H1 (cell line): ENCODE measurements around the gene MEIOB. TPM values are rescaled to one million over a fixed set of nuclear protein-coding genes. Genes with fewer than 3 reads are reported as not detected.

Experiments used
- CTCF ChIA-PET: fragments of 300-600 bp; sonication (Branson Sonifier 250); formaldehyde crosslinking; loops from one replicate; lab custom pipeline; 2021; ENCODE audit not compliant: partially characterized antibody; lab: Charles Lee
- POLR2A ChIA-PET: fragments of 300-600 bp; sonication (Branson Sonifier 250); formaldehyde crosslinking; loops from one replicate; lab custom pipeline; 2021; ENCODE audit warnings: inconsistent platforms; ENCODE audit not compliant: partially characterized antibody; lab: Charles Lee
- DNase-seq, 2 experiments: peaks; one replicate each; pipeline versions ENCODE4 v3.0.0 to v3.0.0-alpha.2; 2010 to 2022; ENCODE audit warnings: low spot score in 2 of 2, low read depth in 1 of 2, mixed read lengths in 1 of 2
- FAIRE-seq: peaks from 2 replicates; lab custom pipeline; 2011; peaks lifted over from hg19 to GRCh38; lab: Jason Lieb, UNC
- H2AFZ ChIP-seq: 2 replicates; pipeline ENCODE4 v1.8.1; 2012; ENCODE audit warnings: low read length, inconsistent platforms
- H2AK5ac ChIP-seq: 2 replicates; pipeline ENCODE4 v1.6.1; 2013; ENCODE audit warnings: low read depth, low read length
- H2BK120ac ChIP-seq: replicated peaks from 2 replicates; pipeline ENCODE3; 2013; ENCODE audit warnings: low read depth, low read length, inconsistent platforms
- H2BK12ac ChIP-seq: 2 replicates; pipeline ENCODE4 v1.6.1; 2013; ENCODE audit warnings: low read depth, low read length
- H2BK15ac ChIP-seq: 2 replicates; pipeline ENCODE4 v1.6.1; 2013; ENCODE audit warnings: low read length
- H2BK20ac ChIP-seq: 2 replicates; pipeline ENCODE4 v1.6.1; 2013; ENCODE audit warnings: low read length
- H2BK5ac ChIP-seq: 2 replicates; pipeline ENCODE4 v1.6.1; 2013; ENCODE audit warnings: low read depth, low read length
- H3K14ac ChIP-seq: 2 replicates; pipeline ENCODE4 v1.6.1; 2013; ENCODE audit warnings: inconsistent platforms; ENCODE audit not compliant: insufficient read length
- H3K18ac ChIP-seq: 2 replicates; pipeline ENCODE4 v1.6.1; 2013; ENCODE audit warnings: low read length; ENCODE audit errors: extremely low read depth
- H3K23ac ChIP-seq: 2 replicates; pipeline ENCODE4 v1.6.1; 2013; ENCODE audit warnings: inconsistent platforms; ENCODE audit not compliant: insufficient read length
- H3K23me2 ChIP-seq: 2 replicates; pipeline ENCODE4 v1.6.1; 2013; ENCODE audit warnings: low read depth, low read length
- H3K27ac ChIP-seq: 2 replicates; pipeline ENCODE4 v1.6.1; 2011; ENCODE audit warnings: low read depth, low read length, inconsistent platforms
- H3K27me3 ChIP-seq, 4 experiments: replicated peaks in 1 of 4; 1 replicate in 1 of 4; 2 replicates in 3 of 4; pipeline versions ENCODE4 v1.6.1 to v1.8.1; 2011 to 2013; ENCODE audit warnings: low read length in 3 of 4, mild to moderate bottlenecking in 3 of 4, inconsistent platforms in 2 of 4, mixed read lengths in 2 of 4, moderate library complexity in 1 of 4; ENCODE audit not compliant: control insufficient read depth in 3 of 4, insufficient read depth in 3 of 4; ENCODE audit errors: extremely low read depth in 1 of 4
- H3K36me3 ChIP-seq, 4 experiments: 2 replicates each; pipeline versions ENCODE4 v1.6.1 to v1.8.1; 2011 to 2013; ENCODE audit warnings: mild to moderate bottlenecking in 4 of 4, low read length in 3 of 4, moderate library complexity in 2 of 4, control low read depth in 1 of 4, inconsistent platforms in 1 of 4; ENCODE audit not compliant: insufficient read depth in 4 of 4, control insufficient read depth in 2 of 4
- H3K4ac ChIP-seq: replicated peaks from 2 replicates; pipeline ENCODE3; 2013; ENCODE audit warnings: low read length, low read depth, mixed read lengths, inconsistent platforms; ENCODE audit not compliant: insufficient read length
- H3K4me1 ChIP-seq, 4 experiments: replicated peaks in 1 of 4; 1 replicate in 1 of 4; 2 replicates in 3 of 4; pipeline versions ENCODE4 v1.6.1 to v1.8.1; 2011 to 2013; ENCODE audit warnings: low read length in 3 of 4, inconsistent platforms in 2 of 4, mixed read lengths in 1 of 4; ENCODE audit not compliant: insufficient read depth in 4 of 4, control insufficient read depth in 3 of 4
- H3K4me2 ChIP-seq, 2 experiments: 2 replicates each; pipeline versions ENCODE4 v1.6.1 to v1.8.1; 2011 to 2013; ENCODE audit warnings: low read depth in 2 of 2, low read length in 2 of 2, control low read depth in 1 of 2, inconsistent platforms in 1 of 2, mild to moderate bottlenecking in 1 of 2; ENCODE audit not compliant: insufficient read depth in 1 of 2
- H3K4me3 ChIP-seq, 4 experiments: fragments of 200-600, 300-600 bp in 1 of 4; sonication (generic), shearing (Covaris generic), sonication (Bioruptor Twin) in 1 of 4; 2 replicates each; pipeline versions ENCODE4 v1.5.1 to v1.8.1; 2011 to 2016; ENCODE audit warnings: low read length in 4 of 4, low read depth in 3 of 4, control low read depth in 2 of 4, inconsistent platforms in 2 of 4, mild to moderate bottlenecking in 2 of 4, mixed read lengths in 1 of 4, moderate library complexity in 1 of 4; ENCODE audit not compliant: insufficient read depth in 2 of 4; ENCODE audit errors: extremely low read depth in 1 of 4
- H3K56ac ChIP-seq: replicated peaks from 2 replicates; pipeline ENCODE3; 2013; ENCODE audit warnings: low read depth, mild to moderate bottlenecking, mixed read lengths, low read length, inconsistent platforms; ENCODE audit not compliant: insufficient read length
- H3K79me1 ChIP-seq: 2 replicates; pipeline ENCODE4 v1.6.1; 2013; ENCODE audit warnings: low read depth, low read length, control low read depth
- H3K79me2 ChIP-seq, 2 experiments: 2 replicates each; pipeline versions ENCODE4 v1.6.1 to v1.8.1; 2012 to 2013; ENCODE audit warnings: low read length in 2 of 2, mild to moderate bottlenecking in 2 of 2, inconsistent platforms in 1 of 2; ENCODE audit not compliant: insufficient read depth in 2 of 2, control insufficient read depth in 1 of 2
- H3K9ac ChIP-seq, 4 experiments: replicated peaks in 1 of 4; 1 replicate in 1 of 4; 2 replicates in 3 of 4; pipeline versions ENCODE4 v1.6.1 to v1.8.1; 2011 to 2013; ENCODE audit warnings: low read depth in 3 of 4, low read length in 3 of 4, control low read depth in 2 of 4, mild to moderate bottlenecking in 2 of 4, moderate library complexity in 2 of 4, inconsistent platforms in 1 of 4; ENCODE audit errors: extremely low read depth in 1 of 4
- H3K9me3 ChIP-seq, 2 experiments: 2 replicates each; pipeline versions ENCODE4 v1.6.1 to v1.8.1; 2012 to 2013; ENCODE audit warnings: mild to moderate bottlenecking in 2 of 2, moderate library complexity in 2 of 2, control low read depth in 1 of 2, inconsistent platforms in 1 of 2, low read depth in 1 of 2, low read length in 1 of 2, mixed read lengths in 1 of 2; ENCODE audit not compliant: insufficient read depth in 2 of 2
- H4K20me1 ChIP-seq, 2 experiments: replicated peaks in 1 of 2; 2 replicates each; pipeline versions ENCODE3 to v1.8.1; 2011 to 2013; ENCODE audit warnings: inconsistent platforms in 2 of 2, low read length in 2 of 2, mild to moderate bottlenecking in 1 of 2; ENCODE audit not compliant: insufficient read depth in 2 of 2, control insufficient read depth in 1 of 2
- H4K5ac ChIP-seq: 2 replicates; pipeline ENCODE4 v1.6.1; 2013; ENCODE audit warnings: low read length, low read depth, mixed read lengths, inconsistent platforms; ENCODE audit not compliant: insufficient read length
- H4K8ac ChIP-seq: 2 replicates; pipeline ENCODE4 v1.8.0; 2013; ENCODE audit warnings: mild to moderate bottlenecking, moderate library complexity, low read length, inconsistent platforms; ENCODE audit not compliant: insufficient read depth; ENCODE audit errors: extremely low read depth
- H4K91ac ChIP-seq: replicated peaks from 2 replicates; pipeline ENCODE3; 2013; ENCODE audit warnings: low read length, mixed read lengths, inconsistent platforms; ENCODE audit not compliant: insufficient read length
- BRCA1 ChIP-seq: IDR thresholded peaks from 2 replicates; pipeline ENCODE4 v1.6.1; 2012; ENCODE audit warnings: low read depth, low read length, improper control_type of control experiment
- CHD1 ChIP-seq: IDR thresholded peaks from 2 replicates; pipeline ENCODE4 v1.6.1; 2012; ENCODE audit warnings: low read depth, low read length, improper control_type of control experiment
- CHD2 ChIP-seq: IDR thresholded peaks from 2 replicates; pipeline ENCODE4 v1.6.1; 2012; ENCODE audit warnings: low read length, improper control_type of control experiment
- CREB1 ChIP-seq: IDR thresholded peaks from 2 replicates; pipeline ENCODE4 v1.6.1; 2012; ENCODE audit warnings: inconsistent platforms
- CTCF ChIP-seq, 3 experiments: IDR thresholded peaks; 1 replicate in 2 of 3; 2 replicates in 1 of 3; pipeline versions ENCODE4 v1.5.1 to v1.6.1; 2011; ENCODE audit warnings: low read length in 3 of 3, mild to moderate bottlenecking in 3 of 3, inconsistent platforms in 2 of 3, low read depth in 1 of 3, moderate library complexity in 1 of 3; ENCODE audit not compliant: insufficient read depth in 1 of 3; ENCODE audit errors: control extremely low read depth in 1 of 3
- GTF2F1 ChIP-seq: IDR thresholded peaks from 2 replicates; pipeline ENCODE4 v1.6.1; 2012; ENCODE audit warnings: low read depth, low read length, improper control_type of control experiment, borderline replicate concordance
- KDM1A ChIP-seq: fragments of 200-600, 300-600 bp; sonication (generic); IDR thresholded peaks from 2 replicates; pipeline ENCODE4 v1.7.1; 2016; ENCODE audit warnings: mild to moderate bottlenecking, low read length, borderline replicate concordance
- KDM5A ChIP-seq: fragments of 200-600 bp; IDR thresholded peaks from 2 replicates; pipeline ENCODE4 v1.7.1; 2012; ENCODE audit warnings: mild to moderate bottlenecking, low read length, inconsistent platforms, mixed read lengths
- MAFK ChIP-seq: IDR thresholded peaks from 2 replicates; pipeline ENCODE4 v1.6.1; 2012; ENCODE audit warnings: low read depth, mild to moderate bottlenecking, improper control_type of control experiment, low read length
- SP1 ChIP-seq: IDR thresholded peaks from 2 replicates; pipeline ENCODE4 v1.6.1; 2011; ENCODE audit warnings: low read depth, low read length
- TAF7 ChIP-seq: optimal IDR thresholded peaks from 2 replicates; pipeline ENCODE3; 2011; ENCODE audit warnings: low read depth, mild to moderate bottlenecking, inconsistent platforms, low read length, moderate library complexity, borderline replicate concordance
- TCF12 ChIP-seq: IDR thresholded peaks from 2 replicates; pipeline ENCODE4 v1.6.1; 2011; ENCODE audit warnings: low read depth, mild to moderate bottlenecking, low read length
- YY1 ChIP-seq: IDR thresholded peaks from 2 replicates; pipeline ENCODE4 v1.6.1; 2011; ENCODE audit warnings: low read depth, mild to moderate bottlenecking, low read length
- WGBS, 2 experiments: shearing (Covaris generic) in 1 of 2; methylation state at CpG; one replicate each; pipeline versions ENCODE4 v1.1.6 to v1.1.7; 2013 to 2015; ENCODE audit warnings: low lambda C conversion rate in 2 of 2, mixed read lengths in 2 of 2, inconsistent platforms in 1 of 2, low coverage in 1 of 2, missing lambda C conversion rate in 1 of 2; ENCODE audit not compliant: insufficient replicate concordance in 2 of 2, insufficient coverage in 1 of 2, insufficient read length in 1 of 2; ENCODE audit errors: extremely low coverage in 1 of 2, missing lambda C conversion rate in 1 of 2; 5-methylcytosine and 5-hydroxymethylcytosine counted together
- polyA plus RNA-seq, 7 experiments: library from polyadenylated mRNA; depleted of rRNA in 3 of 7; stranded (reverse) in 5 of 7; unstranded in 2 of 7; fragments of >200 nt in 5 of 7; fragments of 200-250 nt in 2 of 7; gene quantifications; 1 replicate in 5 of 7; 2 replicates in 1 of 7; 4 replicates in 1 of 7; pipeline versions ENCODE4 v1.2.1 to v1.2.3, GENCODE V29; 2011 to 2013; ENCODE audit warnings: missing spikeins in 2 of 7, mixed read lengths in 2 of 7
- total RNA-seq: library from RNA; stranded (reverse); fragmentation: NEBNext Ultra II Directional; extraction: Animal tissue kit (Norgen Biotek cat#: 25700); gene quantifications from 2 replicates; pipeline ENCODE4 v1.2.1, GENCODE V29; 2021

The MEIOB gene
- total and polyA plus RNA-seq, 2 of the 8 experiments (the other 6 are each of a cell fraction or from before 2014, with no cell fraction given), result 0.63 to 1.1 TPM

DNA sequence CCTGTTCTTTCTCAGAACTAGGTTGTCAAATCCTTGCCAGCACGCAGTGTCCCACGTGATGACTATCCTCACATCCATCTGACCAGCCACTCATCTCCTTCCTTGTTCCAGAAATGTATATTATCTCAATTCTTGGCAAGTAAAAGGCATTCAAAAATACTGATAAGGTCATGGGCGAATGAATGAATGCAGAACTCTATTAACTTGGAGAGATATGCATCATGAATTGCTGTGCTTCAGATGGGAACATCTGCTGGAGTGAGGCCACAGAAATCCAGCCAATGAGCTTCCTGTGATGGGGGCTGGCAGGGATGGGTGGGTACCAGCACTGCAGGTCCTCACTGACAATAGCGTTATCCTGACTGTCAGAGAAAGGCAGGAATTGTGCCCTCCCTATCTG is 26.0 kb downstream of the MEIOB start:
- Histone ChIP-seq H3K4me1 (no peaks in the 10 kb centered on the region), H3K4ac (no peak overlapping the region), H4K8ac (no peak overlapping the region), H3K4me2 (no peak overlapping the region), H2BK20ac (no peak overlapping the region), H3K27me3 (no peaks in the 10 kb centered on the region; a peak in 3 of 7 replicates), H3K23ac (no peak overlapping the region), H4K5ac (no peak overlapping the region), H3K23me2 (no peaks in the 10 kb centered on the region), H2BK5ac (no peak overlapping the region), H3K9ac (no peak overlapping the region), H3K36me3 (no peaks in the 10 kb centered on the region), H3K18ac (no peak overlapping the region), H4K91ac (no peak overlapping the region), H2BK120ac (no peak overlapping the region), H3K9me3 (no peaks in the 10 kb centered on the region), H2AK5ac (no peak overlapping the region), H3K79me1 (no peaks in the 10 kb centered on the region), H3K27ac (no peak overlapping the region), H2BK12ac (no peak overlapping the region), H3K79me2 (no peaks in the 10 kb centered on the region), H3K4me3 (no peak overlapping the region), H3K56ac (no peak overlapping the region), H2BK15ac (no peak overlapping the region), H3K14ac (no peak overlapping the region), H2AFZ (no peak overlapping the region), H4K20me1 (no peaks in the 10 kb centered on the region)
- FAIRE-seq, result no peak
- ChIA-PET CTCF (interaction anchor here (0.7 to 1.7 kb wide), 2 partner anchors 18 to 815 kb away, joined by 3 to 4 read pairs; no protein-coding TSS in a partner anchor), POLR2A (interaction anchor here (0.8 to 1.6 kb wide), 4 partner anchors 8 to 119 kb away, joined by 3 to 4 read pairs (median 4); partner anchors contain the start of genes NME3 and RPS2)
- 52% methylated on average over 4 of the region's 4 CpGs; no CpG with 5 or more reads in 1 of the 2 experiments for WGBS, 2 experiments
- DNase-seq, result no peak
- TF ChIP-seq CREB1 (no peak), TCF12 (no peak), TAF7 (no peak), YY1 (no peak), MAFK (no peak), KDM1A (no peak), KDM5A (no peak), CHD1 (no peak), GTF2F1 (no peak), SP1 (no peak), CTCF (IDR thresholded peaks at IDR 0.05; ENCODE audit: control extremely low read depth in 1 of 3, insufficient read depth in 1 of 3, low read depth in 1 of 3, low read length in 3 of 3) (no peak), CHD2 (no peak), BRCA1 (no peak)
